Ascending aorta (tissue), 2 donors: ENCODE data around the gene LRRC74B. TPM values are rescaled to one million over a fixed set of nuclear protein-coding genes. Genes with fewer than 3 reads are reported as not detected.
"Not testable (repeated sequence)": the region's sequence is repeated elsewhere in the genome, so short reads cannot be mapped to it uniquely, and the experiment has no call there.

Source experiments
- DNase-seq, 2 donors: peaks; one replicate each; pipeline ENCODE4 v3.0.0-alpha.2; 2019; ENCODE audit warnings: low spot score in 2 of 2
- H3K27ac ChIP-seq, 2 donors: fragments of 200-600 bp; sonication (generic); one replicate each; pipeline ENCODE4 v1.5.1; 2016 to 2017; ENCODE audit warnings: mild to moderate bottlenecking in 1 of 2
- H3K27me3 ChIP-seq: fragments of 200-600 bp; sonication (generic); one replicate; pipeline ENCODE4 v1.5.1; 2017
- H3K36me3 ChIP-seq, 2 donors: fragments of 200-600 bp; sonication (generic); one replicate each; pipeline ENCODE4 v1.5.1; 2016
- H3K4me1 ChIP-seq, 2 donors: fragments of 200-600 bp; sonication (generic); one replicate each; pipeline ENCODE4 v1.5.1; 2016 to 2017; ENCODE audit warnings: mild to moderate bottlenecking in 1 of 2
- H3K4me3 ChIP-seq, 2 donors: fragments of 200-600 bp; sonication (generic); one replicate each; pipeline ENCODE4 v1.5.1; 2016 to 2017; ENCODE audit warnings: mild to moderate bottlenecking in 1 of 2
- H3K9me3 ChIP-seq, 2 donors: fragments of 200-600 bp; sonication (generic); one replicate each; pipeline ENCODE4 v1.5.1; 2016
- CTCF ChIP-seq, 3 experiments: fragments of 200-600 bp in 2 of 3; fragments of 450-650 bp in 1 of 3; sonication (generic) in 2 of 3; IDR thresholded peaks; one replicate each; pipeline ENCODE4 v1.5.1; 2016 to 2019; ENCODE audit warnings: antibody characterized with exemption in 3 of 3, mild to moderate bottlenecking in 1 of 3, moderate library complexity in 1 of 3
- intact Hi-C: fragments of 100-400 bp; cut with DNase I; formaldehyde crosslinking; loops from one replicate; pipeline ENCODE4 v1.15.1; 2023
- total RNA-seq: library from RNA; depleted of rRNA; stranded (reverse); fragments of >200 nt; gene quantifications from one replicate; pipeline ENCODE4 v1.1.0, GENCODE V29; 2016

LRRC74B gene
- total RNA-seq, 1 donor from 2014 or later, result 2.6 TPM

GRCh38 chr22:21067901-21068680 lies 22.3 kb downstream of the LRRC74B start:
- Histone ChIP-seq H3K36me3 (no peaks in the 10 kb centered on the region), H3K27ac (no peak overlapping the region), H3K27me3 (no peaks in the 10 kb centered on the region), H3K4me1 (no peaks in the 10 kb centered on the region), H3K9me3 (no peaks in the 10 kb centered on the region), H3K4me3 (no peak overlapping the region)
- no peak for DNase-seq
- no peak for TF ChIP-seq CTCF (IDR thresholded peaks at IDR 0.05)
- intact Hi-C loops, result no loop called here

- H3K27me3 ChIP-seq, result no peaks in the 10 kb centered on the region
- no peaks in the 10 kb centered on the region for H3K36me3 ChIP-seq
- no peak overlapping the region for H3K27ac ChIP-seq
- intact Hi-C loops, result no loop called here
- no peak for TF ChIP-seq CTCF (IDR thresholded peaks at IDR 0.05)
- no peaks in the 10 kb centered on the region for H3K4me1 ChIP-seq
- H3K9me3 ChIP-seq, result no peaks in the 10 kb centered on the region
- no peak overlapping the region for H3K4me3 ChIP-seq
- no peak for DNase-seq
These were observed 23.0 kb downstream of the LRRC74B start for GRCh38 chr22:21068681-21069276.

- Histone ChIP-seq H3K4me3 (no peak overlapping the region), H3K36me3 (no peaks in the 10 kb centered on the region), H3K4me1 (no peaks in the 10 kb centered on the region), H3K27me3 (no peaks in the 10 kb centered on the region), H3K9me3 (no peaks in the 10 kb centered on the region), H3K27ac (no peak overlapping the region)
- DNase-seq, result no peak
- no peak for TF ChIP-seq CTCF (IDR thresholded peaks at IDR 0.05)
- intact Hi-C loops, result no loop called here
These were observed 23.6 kb downstream of the LRRC74B start for GRCh38 chr22:21069375-21069774.

GRCh38 chr22:21070690-21071615 lies 25.2 kb downstream of the LRRC74B start:
- Histone ChIP-seq H3K9me3 (no peaks in the 10 kb centered on the region), H3K27ac (no peak overlapping the region), H3K27me3 (no peaks in the 10 kb centered on the region), H3K4me3 (no peak overlapping the region), H3K36me3 (no peaks in the 10 kb centered on the region), H3K4me1 (no peaks in the 10 kb centered on the region)
- intact Hi-C loops, result loop anchor here (10.0 kb wide), 1 partner anchor 106 kb away; the partner anchor contains the start of gene AIFM3
- no peak for DNase-seq
- no peak for TF ChIP-seq CTCF (IDR thresholded peaks at IDR 0.05)

- H3K4me1 ChIP-seq, H3K9me3 ChIP-seq, H3K27ac ChIP-seq, H3K27me3 ChIP-seq, H3K36me3 ChIP-seq, H3K4me3 ChIP-seq, DNase-seq: not testable (repeated sequence)
- intact Hi-C loops, result loop anchor here (10.0 kb wide), 1 partner anchor 107 kb away; the partner anchor contains the start of gene AIFM3
These were observed 26.1 kb downstream of the LRRC74B start for GRCh38 chr22:21071796-21072195.
